HCT116 (cell line): Measurements from ENCODE around the gene ZNF578. TPM values are rescaled to one million over a fixed set of nuclear protein-coding genes. Genes with fewer than 3 reads are reported as not detected.
"Not testable (repeated sequence)": the region's sequence is repeated elsewhere in the genome, so short reads cannot be mapped to it uniquely, and the experiment has no call there.

Experiments
- ATAC-seq: fragments of 200-7000 bp; cut with Tn5 transposase; 2 replicates; pipeline ENCODE4 v1.9.1; 2020; ENCODE audit warnings: mild to moderate bottlenecking, moderate library complexity
- BruUV-seq: library from RNA; stranded (reverse); fragments of 400-500 nt; replicated peaks from 2 replicates; lab custom pipeline; 2021; lab: Mats Ljungman, UMichigan
- CTCF ChIA-PET: fragments of 300-600 bp; sonication (Branson Sonifier 250); formaldehyde crosslinking; loops from one replicate; lab custom pipeline; 2021; ENCODE audit warnings: antibody characterized with exemption; lab: Charles Lee
- POLR2A ChIA-PET: fragments of 300-600, 350-600 bp; sonication (Branson Sonifier 250); formaldehyde crosslinking; loops from one replicate; lab custom pipeline; 2021; ENCODE audit warnings: antibody characterized with exemption; lab: Charles Lee
- RAD21 ChIA-PET, 2 experiments: fragments of 300-600 bp; sonication (Branson Sonifier 250); formaldehyde crosslinking; loops; one replicate each; lab custom pipeline; 2023; ENCODE audit warnings: low total read pairs in 2 of 2; ENCODE audit not compliant: uncharacterized antibody in 2 of 2, unreplicated experiment in 2 of 2, low non-redundant PET in 1 of 2; lab: Charles Lee
- DNase-seq: peaks from one replicate; pipeline ENCODE4 v3.0.0-alpha.2; 2010; ENCODE audit warnings: low read depth, low spot score
- H2AFZ ChIP-seq: fragments of 200-600 bp; shearing (Covaris generic), sonication (generic); 2 replicates; pipeline ENCODE4 v1.6.1; 2017; ENCODE audit warnings: low read depth, mixed run types, mixed read lengths, antibody characterized with exemption, low read length; ENCODE audit not compliant: poor library complexity, severe bottlenecking
- H3K27ac ChIP-seq: 2 replicates; pipeline ENCODE4 v1.5.1; 2012; ENCODE audit warnings: low read depth, low read length
- H3K27me3 ChIP-seq: fragments of 200-600 bp; sonication (generic); 2 replicates; pipeline ENCODE4 v1.6.1; 2016; ENCODE audit warnings: mixed run types, low read length, mixed read lengths; ENCODE audit not compliant: insufficient read depth
- H3K36me3 ChIP-seq, 2 experiments: fragments of 200-500 bp in 1 of 2; fragments of 200-600 bp in 1 of 2; sonication (Bioruptor generic) in 1 of 2; sonication (generic) in 1 of 2; 2 replicates each; pipeline versions ENCODE4 v1.5.1 to v1.6.1; 2014 to 2016; ENCODE audit warnings: low read length in 2 of 2, inconsistent platforms in 1 of 2, mixed read lengths in 1 of 2, mixed run types in 1 of 2; ENCODE audit not compliant: insufficient read depth in 2 of 2, control insufficient read depth in 1 of 2
- H3K4me1 ChIP-seq, 2 experiments: fragments of 200-600 bp in 1 of 2; sonication (generic) in 1 of 2; 2 replicates each; pipeline versions ENCODE4 v1.5.1 to v1.6.1; 2012 to 2017; ENCODE audit warnings: low read length in 2 of 2, inconsistent platforms in 1 of 2, mild to moderate bottlenecking in 1 of 2, mixed read lengths in 1 of 2, mixed run types in 1 of 2, moderate library complexity in 1 of 2; ENCODE audit not compliant: insufficient read depth in 2 of 2, control insufficient read depth in 1 of 2
- H3K4me2 ChIP-seq: fragments of 200-600 bp; sonication (generic); 2 replicates; pipeline ENCODE4 v1.6.1; 2017; ENCODE audit warnings: mixed run types, low read length, mixed read lengths
- H3K4me3 ChIP-seq, 2 experiments: fragments of 200-600 bp in 1 of 2; sonication (generic) in 1 of 2; replicated peaks in 1 of 2; 2 replicates each; pipeline ENCODE4 v1.5.1; 2011 to 2016; ENCODE audit warnings: low read length in 2 of 2, control low read depth in 1 of 2, low read depth in 1 of 2, mild to moderate bottlenecking in 1 of 2, mixed read lengths in 1 of 2, mixed run types in 1 of 2
- H3K79me2 ChIP-seq: fragments of 200-600 bp; sonication (generic); 2 replicates; pipeline ENCODE4 v1.6.1; 2017; ENCODE audit warnings: mild to moderate bottlenecking, mixed run types, low read length, moderate library complexity, mixed read lengths; ENCODE audit not compliant: insufficient read depth
- H3K9ac ChIP-seq: fragments of 200-600 bp; sonication (generic); 2 replicates; pipeline ENCODE4 v1.6.1; 2016; ENCODE audit warnings: low read length, mixed read lengths
- H3K9me2 ChIP-seq: fragments of 200-600 bp; sonication (generic), shearing (Covaris generic); 2 replicates; pipeline ENCODE4 v1.6.1; 2017; ENCODE audit warnings: mixed run types, mild to moderate bottlenecking, moderate library complexity; ENCODE audit not compliant: insufficient read depth
- H3K9me3 ChIP-seq, 2 experiments: fragments of 200-500 bp in 1 of 2; fragments of 200-600 bp in 1 of 2; sonication (Bioruptor generic) in 1 of 2; sonication (generic) in 1 of 2; 2 replicates each; pipeline ENCODE4 v1.6.1; 2014 to 2017; ENCODE audit warnings: low read length in 2 of 2, mixed read lengths in 2 of 2, inconsistent platforms in 1 of 2, low read depth in 1 of 2, mild to moderate bottlenecking in 1 of 2, mixed run types in 1 of 2, moderate library complexity in 1 of 2; ENCODE audit not compliant: control insufficient read depth in 1 of 2, insufficient read depth in 1 of 2
- H4K20me1 ChIP-seq: fragments of 200-600 bp; sonication (generic), shearing (Covaris generic); 2 replicates; pipeline ENCODE4 v1.6.1; 2017; ENCODE audit warnings: mixed run types, mild to moderate bottlenecking, moderate library complexity; ENCODE audit not compliant: insufficient read depth
- SP1 ChIP-seq: IDR thresholded peaks from 2 replicates; pipeline ENCODE4 v1.6.1; 2012; ENCODE audit warnings: low read depth
- ZNF274 ChIP-seq: fragments of 200-500 bp; sonication (Bioruptor generic); IDR thresholded peaks from 2 replicates; pipeline ENCODE4 v1.6.1; 2014; ENCODE audit warnings: mild to moderate bottlenecking, low read depth, low read length, inconsistent platforms
- intact Hi-C: fragments of 100-400 bp; cut with micrococcal nuclease; formaldehyde crosslinking; loops from 2 replicates; pipeline ENCODE4 v1.10.0; 2022
- total RNA-seq: library from RNA; stranded (reverse); gene quantifications from one replicate; pipeline ENCODE4 v1.2.1, GENCODE V29; 2021; ENCODE audit not compliant: unreplicated experiment

Gene ZNF578
- total RNA-seq, 1 experiment from 2014 or later, result not detected

DNA sequence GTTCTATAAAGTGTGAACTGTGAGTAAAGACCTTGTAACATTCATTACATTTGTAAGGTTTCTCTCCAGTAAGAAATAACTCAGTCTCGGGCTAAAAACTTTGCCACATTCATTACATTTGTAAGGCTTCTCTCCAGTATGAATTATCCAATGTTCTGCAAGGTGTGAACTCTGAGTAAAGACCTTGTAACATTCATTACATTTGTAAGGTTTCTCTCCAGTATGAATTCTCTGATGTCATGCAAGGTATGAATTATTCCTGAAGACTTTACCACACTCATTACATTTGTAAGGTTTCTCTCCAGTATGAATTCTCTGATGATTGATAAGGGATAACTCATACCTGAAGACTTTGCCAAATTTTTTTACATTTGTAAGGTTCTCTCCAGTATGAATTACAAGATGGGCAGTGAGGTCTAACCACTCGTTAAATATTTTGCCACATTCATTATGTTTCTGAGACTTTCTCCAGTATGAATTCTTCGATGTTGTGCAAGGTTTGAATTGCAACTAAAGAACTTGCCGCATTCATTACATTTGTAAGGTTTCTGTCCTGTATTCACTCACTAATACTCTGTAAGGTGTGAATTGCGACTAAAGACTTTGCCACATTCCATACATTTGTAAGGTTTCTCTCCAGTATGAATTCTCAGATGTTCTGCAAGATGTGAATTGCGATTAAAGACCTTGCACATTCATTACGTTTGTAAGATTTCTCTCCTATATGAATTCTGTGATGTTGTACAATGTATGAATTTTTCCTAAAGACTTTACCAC, 21.2 kb downstream of the ZNF578 start:
- ATAC-seq (no peak), DNase-seq (no peak)
- H3K27me3 ChIP-seq, result no peaks in the 10 kb centered on the region
- no peaks in the 10 kb centered on the region for H3K4me1 ChIP-seq
- H3K9me2 ChIP-seq, result no peaks in the 10 kb centered on the region
- intact Hi-C loops, result no loop called here
- no peak overlapping the region for H3K4me2 ChIP-seq
- peaks cover 54 to 57% of the 10 kb centered on the region in 2 experiments for H3K9me3 ChIP-seq
- H3K9ac ChIP-seq, result no peak overlapping the region
- TF ChIP-seq ZNF274 (peak; percentile 84), SP1 (no peak)
- no TSS peak for BruUV-seq
- H3K27ac ChIP-seq, result no peak overlapping the region
- ChIA-PET POLR2A (no interaction called here), RAD21 (no interaction called here), CTCF (no interaction called here)
- H2AFZ ChIP-seq, result no peak overlapping the region
- H4K20me1 ChIP-seq, result no peaks in the 10 kb centered on the region
- H3K36me3 ChIP-seq, result no peaks in the 10 kb centered on the region
- H3K79me2 ChIP-seq, result no peaks in the 10 kb centered on the region
- H3K4me3 ChIP-seq, result no peak overlapping the region

DNA sequence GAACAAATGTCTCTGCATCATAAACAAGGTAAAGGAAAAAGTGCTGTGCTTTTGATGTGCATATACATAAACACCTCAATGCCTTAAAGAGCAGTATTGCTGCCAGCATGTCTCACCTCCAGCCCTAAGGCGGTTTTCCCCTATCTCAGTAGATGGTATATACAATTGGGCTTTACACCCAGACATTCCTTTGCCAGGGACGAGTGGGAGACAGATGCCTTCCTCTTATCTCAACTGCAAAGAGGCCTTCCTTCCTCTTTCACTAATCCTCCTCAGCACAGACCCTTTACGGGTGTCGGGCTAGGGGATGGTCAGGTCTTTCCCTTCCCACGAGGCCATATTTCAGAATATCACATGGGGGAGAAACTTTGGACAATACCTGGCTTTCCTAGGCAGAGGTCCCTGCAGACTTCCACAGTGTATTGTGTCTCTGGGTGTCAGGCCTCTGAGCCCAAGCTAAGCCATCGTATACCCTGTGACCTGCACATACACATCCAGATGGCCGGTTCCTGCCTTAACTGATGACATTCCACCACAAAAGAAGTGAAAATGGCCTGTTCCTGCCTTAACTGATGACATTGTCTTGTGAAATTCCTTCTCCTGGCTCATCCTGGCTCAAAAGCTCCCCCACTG, 30.9 kb downstream of the ZNF578 start:
- H3K4me1 ChIP-seq, H3K27ac ChIP-seq, H3K27me3 ChIP-seq, H3K9me2 ChIP-seq, H3K4me3 ChIP-seq, H3K9me3 ChIP-seq, H3K4me2 ChIP-seq, intact Hi-C loops, H2AFZ ChIP-seq, BruUV-seq, H4K20me1 ChIP-seq, H3K36me3 ChIP-seq, H3K79me2 ChIP-seq, DNase-seq, RAD21 ChIA-PET, ATAC-seq, CTCF ChIA-PET, POLR2A ChIA-PET, H3K9ac ChIP-seq: not testable (repeated sequence)

DNA sequence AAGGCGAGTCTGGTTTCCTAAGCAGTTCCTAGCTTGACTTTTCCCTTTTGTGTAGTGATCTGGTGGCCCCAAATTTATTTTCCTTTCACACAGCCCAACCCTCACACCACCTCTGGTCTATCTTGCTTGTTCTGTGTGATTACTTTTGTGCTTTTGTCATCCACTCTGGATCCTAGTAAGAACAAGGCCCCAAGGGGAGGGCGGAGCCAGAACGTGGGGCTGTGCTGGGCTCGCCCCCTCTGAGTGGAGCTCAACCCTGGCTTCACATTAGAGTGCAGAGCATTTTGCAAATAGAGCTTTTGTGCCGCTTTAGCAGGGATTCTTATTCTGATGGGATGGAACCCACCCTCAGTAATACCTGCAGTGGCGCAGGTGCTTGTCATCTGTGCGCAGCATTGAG, 31.7 kb downstream of the ZNF578 start:
- BruUV-seq, H3K9me2 ChIP-seq, POLR2A ChIA-PET, H3K4me3 ChIP-seq, H3K36me3 ChIP-seq, H3K27me3 ChIP-seq, H3K9ac ChIP-seq, RAD21 ChIA-PET, H3K27ac ChIP-seq, H4K20me1 ChIP-seq, DNase-seq, H3K4me2 ChIP-seq, H3K4me1 ChIP-seq, intact Hi-C loops, H2AFZ ChIP-seq, ATAC-seq, CTCF ChIA-PET, H3K9me3 ChIP-seq, H3K79me2 ChIP-seq: not testable (repeated sequence)

DNA sequence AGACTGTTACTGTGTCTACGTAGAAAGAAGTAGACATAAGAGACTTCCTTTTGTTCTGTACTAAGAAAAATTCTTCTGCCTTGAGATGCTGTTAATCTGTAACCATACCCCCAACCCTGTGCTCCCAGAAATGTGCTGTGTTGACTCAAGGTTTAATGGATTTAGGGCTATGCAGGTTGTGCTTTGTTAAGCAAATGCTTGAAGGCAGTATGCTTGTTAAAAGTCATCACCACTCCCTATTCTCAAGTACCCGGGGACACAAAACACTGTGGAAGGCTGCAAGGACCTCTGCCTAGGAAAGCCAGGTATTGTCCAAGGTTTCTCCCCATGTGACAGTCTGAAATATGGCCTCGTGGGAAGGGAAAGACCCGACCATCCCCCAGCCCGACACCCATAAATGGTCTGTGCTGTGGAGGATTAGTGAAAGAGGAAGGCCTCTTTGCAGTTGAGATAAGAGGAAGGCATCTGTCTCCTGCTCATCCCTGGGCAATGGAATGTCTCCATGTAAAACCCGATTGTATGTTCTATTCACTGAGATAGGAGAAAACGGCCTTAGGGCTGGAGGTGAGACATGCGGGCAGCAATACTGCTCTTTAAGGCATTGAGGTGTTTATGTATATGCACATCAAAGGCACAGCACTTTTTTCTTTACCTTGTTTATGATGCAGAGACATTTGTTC, 32.3 kb downstream of the ZNF578 start:
- POLR2A ChIA-PET, result not testable (repeated sequence)

More for the DNA sequence above, 32.3 kb downstream of the ZNF578 start:
- H3K4me2 ChIP-seq, ATAC-seq, H3K9ac ChIP-seq, H3K4me1 ChIP-seq, H2AFZ ChIP-seq, H3K4me3 ChIP-seq, H3K9me3 ChIP-seq, H3K79me2 ChIP-seq, intact Hi-C loops, BruUV-seq, H3K9me2 ChIP-seq, RAD21 ChIA-PET, H3K27ac ChIP-seq, CTCF ChIA-PET, H3K36me3 ChIP-seq, H4K20me1 ChIP-seq, DNase-seq, H3K27me3 ChIP-seq: not testable (repeated sequence)
